Neural cell (in vitro differentiated cells): ENCODE measurements around the gene CARS2.

ENCODE experiments used
- EZH2 ChIP-seq: fragments of 200-600, 300-800 bp; shearing (Covaris generic), sonication (generic); IDR thresholded peaks from 2 replicates; pipeline ENCODE4 v1.6.1; 2014; ENCODE audit warnings: antibody characterized with exemption, low read length, borderline replicate concordance, mild to moderate bottlenecking; ENCODE audit not compliant: insufficient read depth, poor library complexity, severe bottlenecking
- POLR2AphosphoS5 ChIP-seq: IDR thresholded peaks from 2 replicates; pipeline ENCODE4 v1.6.1; 2012
- RAD21 ChIP-seq: fragments of 450-650 bp; conservative IDR thresholded peaks from 2 replicates; pipeline ENCODE4 v1.6.1; 2014; ENCODE audit warnings: antibody characterized with exemption, mild to moderate bottlenecking, moderate library complexity
- TF ChIP-seq, protein P1 (sequence below): fragments of 450-650 bp; IDR thresholded peaks from 2 replicates; pipeline ENCODE4 v1.5.1; 2014; ENCODE audit warnings: antibody characterized with exemption, mild to moderate bottlenecking, moderate library complexity; ENCODE audit not compliant: poor library complexity, severe bottlenecking

DNA sequence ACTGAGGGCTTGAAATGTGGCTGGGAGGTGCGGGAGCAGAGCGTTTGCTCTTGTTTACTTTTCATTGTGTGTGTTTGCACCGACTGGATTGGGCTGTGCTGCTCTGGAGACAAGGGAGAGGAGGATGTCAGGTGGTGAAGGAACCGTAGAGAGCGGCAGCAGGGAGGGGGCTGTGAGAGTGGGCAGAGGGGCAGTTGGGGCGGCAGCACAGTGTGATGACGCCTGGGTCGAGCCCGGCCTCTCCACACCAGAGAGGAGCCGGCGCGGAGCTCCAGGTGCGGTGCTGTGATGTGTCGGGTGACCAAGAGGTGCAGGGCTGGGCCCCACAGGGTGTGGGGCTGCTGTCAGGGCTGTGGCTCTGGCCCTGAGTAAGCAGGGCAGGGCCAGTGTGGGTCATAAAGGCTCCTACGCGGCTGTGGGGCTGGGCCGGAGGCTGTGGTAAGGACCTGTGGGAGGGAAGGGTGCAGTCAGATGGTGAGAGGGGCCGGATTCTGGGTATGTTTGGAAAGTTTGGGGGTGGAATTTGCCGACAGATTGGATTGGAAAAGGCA lies 80.1 kb downstream of the CARS2 start:
- no peak for TF ChIP-seq POLR2AphosphoS5
- no peak for TF ChIP-seq EZH2
- TF ChIP-seq RAD21 = no peak
- TF ChIP-seq, protein P1, sequence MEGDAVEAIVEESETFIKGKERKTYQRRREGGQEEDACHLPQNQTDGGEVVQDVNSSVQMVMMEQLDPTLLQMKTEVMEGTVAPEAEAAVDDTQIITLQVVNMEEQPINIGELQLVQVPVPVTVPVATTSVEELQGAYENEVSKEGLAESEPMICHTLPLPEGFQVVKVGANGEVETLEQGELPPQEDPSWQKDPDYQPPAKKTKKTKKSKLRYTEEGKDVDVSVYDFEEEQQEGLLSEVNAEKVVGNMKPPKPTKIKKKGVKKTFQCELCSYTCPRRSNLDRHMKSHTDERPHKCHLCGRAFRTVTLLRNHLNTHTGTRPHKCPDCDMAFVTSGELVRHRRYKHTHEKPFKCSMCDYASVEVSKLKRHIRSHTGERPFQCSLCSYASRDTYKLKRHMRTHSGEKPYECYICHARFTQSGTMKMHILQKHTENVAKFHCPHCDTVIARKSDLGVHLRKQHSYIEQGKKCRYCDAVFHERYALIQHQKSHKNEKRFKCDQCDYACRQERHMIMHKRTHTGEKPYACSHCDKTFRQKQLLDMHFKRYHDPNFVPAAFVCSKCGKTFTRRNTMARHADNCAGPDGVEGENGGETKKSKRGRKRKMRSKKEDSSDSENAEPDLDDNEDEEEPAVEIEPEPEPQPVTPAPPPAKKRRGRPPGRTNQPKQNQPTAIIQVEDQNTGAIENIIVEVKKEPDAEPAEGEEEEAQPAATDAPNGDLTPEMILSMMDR = no peak
